Right forelimb (tissue), 1 donor: ENCODE results near the gene GFAP.

Source experiments
- DNase-seq: peaks from one replicate; pipeline ENCODE4 v3.0.0-alpha.2; 2018

GFAP gene

DNA sequence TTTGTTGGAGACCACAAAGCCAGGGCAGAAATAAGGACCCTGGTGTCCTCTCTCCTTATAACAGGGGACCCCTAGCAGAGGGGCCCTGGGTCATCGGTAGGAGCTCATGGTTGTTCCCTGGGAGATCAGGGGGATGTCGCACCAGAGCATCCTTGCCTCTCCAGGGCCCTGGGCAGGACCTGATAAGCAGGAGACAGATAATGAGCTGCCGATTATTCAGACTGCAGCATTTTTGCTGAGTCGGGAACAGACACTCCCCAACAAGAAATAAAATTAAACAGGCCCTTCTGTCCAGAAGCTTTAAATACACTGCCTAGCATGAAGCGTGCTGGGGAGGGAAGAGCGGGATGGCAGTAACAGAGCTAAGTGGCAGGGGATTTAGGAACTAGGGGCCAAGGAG is 15.4 kb upstream of the GFAP start:
- DNase-seq = no peak

DNA sequence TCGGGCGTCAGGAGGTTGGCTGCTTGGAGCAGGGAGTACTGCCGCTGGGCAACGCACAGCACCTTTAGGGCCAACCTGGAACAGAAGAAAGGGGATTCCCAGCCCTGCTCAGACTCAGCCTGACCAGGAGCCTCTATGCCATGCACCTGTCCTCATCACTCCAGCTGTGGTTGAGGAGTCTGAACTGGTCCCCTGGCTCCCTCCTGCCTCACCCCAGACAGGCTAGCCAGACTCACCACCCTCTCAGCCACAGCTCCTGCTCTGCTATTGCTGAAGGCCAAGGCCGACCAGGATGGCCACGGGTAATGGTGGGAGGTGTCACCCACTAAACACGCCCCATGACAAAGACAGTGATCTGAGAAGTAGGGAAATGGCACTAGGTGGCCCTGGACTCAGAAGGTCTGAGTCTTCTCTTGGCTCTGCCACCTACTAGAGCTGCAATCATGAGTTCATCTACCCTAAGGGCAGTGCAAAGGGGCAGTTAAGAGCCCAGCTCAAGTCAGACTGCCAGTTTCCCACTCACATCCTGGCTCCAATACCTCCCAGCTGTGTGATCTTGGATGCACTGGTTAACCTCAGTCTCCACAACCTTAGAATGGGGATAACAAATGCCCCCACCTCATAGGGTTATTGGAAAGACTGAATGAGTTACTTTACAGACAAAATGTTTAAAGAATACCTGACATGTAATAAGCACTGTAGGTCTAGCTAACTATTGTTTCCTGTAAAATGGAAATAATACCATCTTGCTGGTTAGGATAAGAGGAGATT is 13.8 kb upstream of the GFAP start:
- peak; percentile 22 for DNase-seq

DNA sequence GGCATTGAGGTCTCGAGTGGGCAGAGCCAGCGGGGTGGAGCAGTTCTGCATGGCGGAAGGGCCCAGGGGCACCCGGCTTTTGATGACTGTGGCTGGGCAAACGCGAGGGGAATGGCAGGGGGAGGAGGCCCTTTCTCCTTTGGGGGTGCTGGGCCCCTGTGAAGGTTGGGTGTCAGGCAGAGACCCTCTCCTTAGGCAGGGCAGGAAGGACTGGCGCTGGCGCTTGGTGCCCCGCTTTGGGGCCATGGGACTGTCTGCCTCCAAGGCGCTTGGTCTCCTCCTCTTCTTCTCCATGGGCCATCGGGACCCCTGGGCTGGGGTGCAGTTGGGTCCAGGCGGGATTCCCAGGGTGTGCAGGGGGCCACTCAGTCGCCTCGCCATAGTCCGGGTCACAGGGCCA is 12.8 kb upstream of the GFAP start:
- peak; percentile 11 for DNase-seq

DNA sequence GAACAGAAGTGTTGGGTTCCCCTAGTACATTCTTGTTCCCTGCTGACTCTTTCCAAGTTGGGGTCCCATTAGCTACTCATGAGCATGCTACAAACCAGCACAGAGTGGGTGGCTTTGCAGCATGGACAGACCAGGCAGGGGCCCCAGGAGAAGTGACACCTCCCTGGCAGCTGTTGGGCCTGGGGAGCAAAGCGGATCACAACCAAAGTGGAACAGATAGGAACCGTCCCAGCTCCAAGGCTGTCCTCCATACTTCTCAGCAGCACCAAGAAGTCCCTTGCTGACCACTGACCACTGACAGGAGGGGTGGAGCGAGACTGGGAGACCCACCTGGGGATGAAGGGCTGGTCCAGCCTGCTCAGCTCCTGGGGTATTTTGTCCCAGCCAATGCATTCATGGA is 12.4 kb upstream of the GFAP start:
- peak; percentile 35 for DNase-seq

DNA sequence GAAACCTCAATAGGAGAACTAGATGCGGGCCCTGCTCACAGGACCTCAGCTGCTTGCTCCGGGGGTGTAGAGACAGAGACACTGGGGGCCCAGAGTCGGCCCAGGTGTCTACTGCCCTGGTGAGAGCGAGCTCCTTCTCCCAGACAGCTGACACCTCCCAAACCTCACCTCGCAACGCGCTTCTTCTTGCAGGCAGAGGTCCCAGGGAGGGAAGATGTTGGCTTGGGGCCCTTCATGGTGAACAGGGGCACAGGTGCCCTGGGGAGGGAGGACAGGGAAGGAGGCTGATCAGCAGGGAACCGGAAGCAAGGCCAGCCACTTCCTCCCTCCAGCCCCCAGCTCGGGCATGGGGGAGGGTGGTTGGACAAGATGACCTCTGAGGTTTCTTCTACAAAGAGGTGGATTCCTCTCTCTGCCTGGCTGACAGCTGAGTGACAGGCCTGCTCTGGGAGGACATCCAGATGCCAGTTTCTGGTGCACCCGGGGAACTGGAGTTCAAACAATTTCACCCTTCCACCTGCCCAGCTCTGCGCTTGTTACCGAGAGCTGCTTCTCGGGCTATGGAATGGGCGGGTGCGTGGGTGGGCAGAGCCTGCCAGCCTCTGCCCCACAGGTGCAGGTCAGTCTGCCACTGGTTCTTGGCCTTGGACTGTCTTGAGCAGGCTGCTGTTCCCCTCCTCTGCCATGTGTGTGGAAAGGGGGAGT is 11.7 kb upstream of the GFAP start:
- DNase-seq = peak; percentile 38

DNA sequence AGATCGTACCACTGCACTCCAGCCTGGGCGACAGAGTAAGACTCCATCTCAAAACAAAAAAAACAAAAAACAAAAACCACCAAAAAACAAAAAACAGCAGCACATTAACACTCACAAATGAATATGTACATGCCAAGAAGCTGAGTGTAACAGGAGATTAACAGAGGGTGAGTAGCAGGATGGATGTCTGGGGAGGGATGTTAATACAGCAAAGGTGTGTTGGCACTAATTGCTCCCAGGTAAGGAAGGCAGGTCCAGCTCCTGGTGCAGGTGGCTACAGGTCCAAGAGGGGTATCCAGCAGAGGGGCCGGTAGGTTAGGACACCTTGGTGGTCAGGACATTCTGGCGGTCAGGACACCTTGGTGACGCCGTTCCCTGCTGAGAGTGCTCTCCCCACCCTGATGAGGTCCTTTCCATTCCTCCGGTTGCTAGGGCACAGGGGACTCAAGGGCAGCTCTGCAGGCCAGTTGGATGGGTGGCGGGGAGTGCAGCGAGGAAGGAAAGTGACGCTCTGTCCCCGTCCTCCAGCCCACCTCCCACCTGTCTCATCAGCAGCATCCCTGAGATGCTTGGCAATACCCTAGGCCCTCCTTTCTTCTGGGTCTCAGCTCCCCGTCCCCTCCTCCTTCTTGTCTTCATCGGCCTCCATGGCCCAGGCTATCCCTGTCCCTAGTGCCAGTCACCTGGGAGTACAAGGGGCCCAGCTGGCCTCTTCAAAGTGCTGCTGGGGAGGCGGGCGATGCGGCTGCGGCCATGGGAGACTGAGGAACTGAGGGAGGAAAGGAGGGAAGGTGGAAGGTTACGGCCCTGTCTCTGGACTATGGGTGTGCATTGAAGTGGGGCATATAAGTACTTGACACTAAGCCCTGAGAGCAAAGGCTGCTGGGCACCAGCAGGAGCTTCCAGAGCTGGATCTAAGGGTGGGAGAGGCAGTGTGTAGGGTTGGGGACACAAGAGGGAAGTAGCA is 10.7 kb upstream of the GFAP start:
- DNase-seq = peak; percentile 37

DNA sequence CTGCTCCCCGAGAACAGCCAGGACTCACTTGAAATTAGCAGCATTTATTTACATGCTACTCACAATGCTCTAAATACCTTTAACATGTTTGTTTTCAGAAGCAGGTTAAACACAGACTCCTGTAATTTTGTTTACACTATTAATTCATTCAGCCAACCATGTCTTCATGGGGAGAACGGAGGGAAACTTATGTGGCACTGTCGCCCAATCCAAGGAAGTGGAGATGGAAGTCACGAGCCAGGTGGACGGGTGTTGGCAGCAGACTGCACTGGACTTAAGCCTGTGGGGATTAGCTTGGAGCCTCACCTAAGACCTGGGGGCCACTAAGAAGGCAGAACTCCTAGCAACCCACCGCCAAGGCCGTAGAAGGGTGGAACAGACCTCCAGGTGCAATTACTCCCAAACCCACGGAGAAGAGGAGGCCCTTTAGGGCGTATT is 8.8 kb upstream of the GFAP start:
- peak; percentile 27 for DNase-seq

DNA sequence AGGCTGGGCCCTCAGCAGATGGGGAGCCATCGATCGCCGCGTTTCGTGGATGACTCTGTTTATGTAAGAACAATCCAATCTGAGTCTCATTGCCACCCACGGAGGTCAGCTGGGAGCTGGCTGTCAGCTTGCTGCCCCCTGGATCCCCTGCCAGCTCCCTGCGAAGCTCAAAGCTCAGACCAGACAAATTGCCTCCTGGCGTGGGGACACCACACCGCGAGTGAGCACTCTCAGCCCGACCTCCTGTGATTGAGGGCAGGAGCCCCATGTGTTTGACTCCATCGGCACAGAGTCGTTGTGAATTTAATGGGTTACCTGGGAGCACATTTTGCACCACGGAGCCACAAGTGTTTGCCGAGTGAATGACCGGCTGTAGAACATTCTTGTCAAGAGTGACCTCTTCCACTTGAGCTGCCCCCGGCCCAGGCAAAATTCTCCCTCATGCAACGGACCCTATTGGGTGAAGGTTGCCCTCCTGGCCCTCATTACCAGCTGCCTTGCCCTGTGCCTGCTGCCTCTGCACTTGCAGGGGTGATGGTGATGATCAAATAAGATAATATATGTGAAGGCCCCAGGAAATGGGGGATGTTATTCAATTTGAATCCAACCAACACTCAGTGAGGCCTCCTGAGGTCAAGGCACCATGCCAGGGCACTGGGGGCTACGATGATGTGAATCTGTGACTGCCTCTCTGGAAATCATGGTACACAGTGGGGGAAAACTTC is 7.6 kb upstream of the GFAP start:
- peak; percentile 38 for DNase-seq

DNA sequence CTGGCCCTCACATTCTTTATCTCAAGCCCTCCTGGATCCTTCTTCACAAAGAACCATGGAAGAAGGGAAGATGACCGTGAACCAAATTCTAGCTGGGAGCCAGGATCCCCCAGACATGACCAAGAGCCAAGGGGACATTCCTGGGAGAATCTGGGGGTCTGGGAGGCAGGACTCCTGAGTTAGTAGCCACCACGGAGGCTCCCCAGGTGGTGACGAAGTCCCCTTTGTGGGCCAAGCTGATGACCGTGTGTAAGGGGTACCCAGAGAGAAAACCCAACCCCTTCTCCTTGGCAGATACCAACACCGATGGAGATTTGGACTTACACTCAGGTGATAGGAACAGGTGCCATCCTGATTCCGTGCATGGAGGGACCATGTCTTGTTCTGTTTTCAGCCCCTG is 6.8 kb upstream of the GFAP start:
- DNase-seq = peak; percentile 5

DNA sequence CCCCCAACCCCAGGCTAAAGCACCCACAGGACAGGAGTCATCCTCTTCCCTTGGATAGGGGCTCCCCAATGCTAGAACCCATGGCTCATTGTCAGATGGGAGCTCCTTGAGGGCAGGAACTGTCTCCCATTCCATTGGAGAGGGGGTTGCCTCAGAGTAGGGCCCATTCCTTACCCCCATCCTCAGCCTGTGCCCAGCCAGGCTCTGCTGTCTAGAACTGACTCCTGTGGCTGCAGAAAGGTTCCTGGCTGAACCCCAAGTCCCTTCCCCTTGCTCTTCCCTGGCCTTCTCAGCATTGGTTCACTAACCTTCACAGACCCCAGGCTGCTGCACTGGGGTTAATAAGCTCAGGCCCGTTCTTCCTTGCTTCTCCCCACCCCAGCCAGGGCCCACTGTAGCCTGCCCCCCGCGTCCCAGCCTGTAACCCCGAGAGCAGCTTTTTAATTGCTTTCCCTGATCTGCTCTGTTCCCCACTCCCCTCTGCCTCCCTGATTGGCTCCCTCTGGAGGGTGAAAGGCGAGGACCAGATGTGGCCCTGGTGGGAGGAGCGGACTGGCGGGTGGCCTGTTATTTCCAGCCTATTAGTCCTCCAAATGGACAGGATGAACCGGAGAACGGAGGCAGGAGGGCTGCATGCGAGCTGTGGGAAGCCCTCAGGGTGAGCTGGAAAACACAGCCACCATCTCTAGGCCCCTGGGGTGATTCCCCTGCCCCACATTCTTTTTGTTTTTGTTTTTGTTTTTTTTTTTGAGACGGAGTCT is 6.0 kb upstream of the GFAP start:
- peak; percentile 47 for DNase-seq

DNA sequence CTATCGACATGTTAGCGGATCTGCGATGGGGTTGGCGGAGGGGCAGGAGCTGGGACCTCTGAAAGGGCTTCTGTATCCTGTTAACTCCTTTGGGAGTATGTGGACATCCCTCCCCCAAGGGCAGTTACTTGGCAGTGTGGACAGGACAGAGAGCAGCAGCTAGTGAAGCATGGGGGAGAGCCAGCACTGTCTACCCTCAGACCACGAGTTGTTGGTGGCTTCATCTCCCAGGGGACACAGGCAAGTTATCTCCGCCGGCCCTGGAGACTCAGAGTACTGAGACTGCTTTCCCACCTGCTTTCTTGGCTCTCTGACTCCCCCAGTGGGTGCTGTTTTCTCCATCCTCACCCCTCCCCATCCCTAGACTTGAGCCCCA is 5.3 kb upstream of the GFAP start:
- peak; percentile 31 for DNase-seq

DNA sequence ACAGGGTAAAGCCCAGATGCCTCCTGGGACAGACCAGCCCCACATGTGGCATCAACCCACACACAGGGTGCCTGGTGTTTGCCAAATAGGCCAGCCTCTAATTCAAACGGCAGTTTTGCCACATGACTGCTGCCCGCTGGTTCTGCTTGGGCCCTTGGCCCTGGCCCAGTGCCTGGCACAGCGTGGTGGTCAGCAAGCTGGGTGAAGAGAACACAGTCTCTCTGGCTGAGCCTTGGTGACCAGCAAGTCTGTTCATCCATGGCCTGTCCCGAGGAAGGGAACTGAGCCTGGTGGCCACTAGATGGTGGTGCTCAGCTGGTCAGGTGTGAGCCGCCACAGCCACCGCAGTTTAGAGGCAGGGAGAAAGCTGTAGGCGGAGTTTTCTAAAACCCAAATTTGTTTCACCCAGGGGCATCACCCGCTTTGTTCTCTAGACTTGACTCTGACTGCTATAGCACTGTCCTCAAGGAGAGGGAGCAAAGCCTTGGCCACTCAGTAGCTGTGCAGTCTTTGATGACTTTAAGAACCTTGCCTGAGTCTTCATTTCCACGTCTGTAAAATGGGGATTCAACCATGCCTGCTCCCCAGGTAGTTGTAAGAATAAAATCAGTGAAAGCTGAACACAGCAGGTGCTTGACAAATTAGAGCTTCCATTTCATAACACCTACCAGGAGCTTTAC is 4.7 kb upstream of the GFAP start:
- peak; percentile 85 for DNase-seq

DNA sequence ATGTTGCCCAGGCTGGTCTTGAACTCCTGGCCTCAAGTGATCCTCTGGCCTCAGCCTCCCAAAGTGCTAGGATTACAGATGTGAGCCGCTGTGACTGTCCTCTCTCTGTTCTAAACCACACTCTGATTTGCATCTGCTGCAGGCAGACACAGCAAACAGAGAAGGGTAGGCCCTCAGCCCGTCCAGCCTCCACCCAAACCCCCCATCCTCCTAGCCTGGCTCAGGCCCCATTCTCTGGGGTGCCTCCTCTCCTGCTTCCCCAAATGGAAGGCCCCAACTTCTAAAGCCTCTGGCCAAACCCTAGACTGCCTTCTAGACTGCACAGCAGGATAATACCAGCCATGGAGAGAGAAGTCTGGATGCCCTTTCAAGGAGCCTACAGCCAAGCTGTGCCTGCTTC is 4.1 kb upstream of the GFAP start:
- no peak for DNase-seq

DNA sequence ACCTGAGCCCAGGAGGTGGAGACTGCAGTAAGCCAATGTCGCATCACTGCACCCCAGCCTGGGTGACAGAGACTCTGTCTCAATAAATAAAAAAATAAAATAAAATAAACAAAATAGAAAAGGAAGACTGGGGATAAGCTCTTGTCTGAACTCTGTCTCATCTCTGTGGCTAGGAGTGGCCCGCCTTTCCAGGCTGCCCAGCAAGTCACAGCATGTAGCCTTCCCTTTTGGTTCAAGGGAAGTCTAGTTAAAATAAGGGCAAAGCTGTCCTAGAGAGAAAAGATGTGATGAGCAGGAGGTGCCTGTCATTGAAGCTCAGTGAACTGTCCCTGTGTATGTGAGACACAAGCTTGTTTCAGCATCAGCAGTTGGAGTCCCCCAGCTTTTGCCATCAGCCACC is 2.7 kb upstream of the GFAP start:
- DNase-seq = peak; percentile 13

DNA sequence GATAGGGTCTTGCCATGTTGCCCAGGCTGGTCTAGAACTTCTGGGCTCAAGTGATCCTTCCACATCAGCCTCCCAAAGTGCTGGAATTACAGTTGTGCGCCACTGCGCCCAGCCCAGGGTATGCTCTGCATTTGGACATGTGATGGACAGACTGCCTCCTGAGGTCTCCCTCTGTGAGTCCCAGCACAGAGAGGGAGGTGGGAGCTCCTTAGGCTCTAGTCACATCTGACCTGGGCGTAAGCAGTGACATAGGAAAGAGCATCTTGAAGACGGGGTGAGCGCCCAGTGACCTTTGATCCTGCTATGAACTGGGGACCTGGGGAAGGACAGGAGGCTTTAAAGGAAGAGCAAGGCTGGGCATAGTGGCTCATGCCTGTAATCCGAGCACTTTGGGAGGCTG is 2.2 kb upstream of the GFAP start:
- peak; percentile 34 for DNase-seq

DNA sequence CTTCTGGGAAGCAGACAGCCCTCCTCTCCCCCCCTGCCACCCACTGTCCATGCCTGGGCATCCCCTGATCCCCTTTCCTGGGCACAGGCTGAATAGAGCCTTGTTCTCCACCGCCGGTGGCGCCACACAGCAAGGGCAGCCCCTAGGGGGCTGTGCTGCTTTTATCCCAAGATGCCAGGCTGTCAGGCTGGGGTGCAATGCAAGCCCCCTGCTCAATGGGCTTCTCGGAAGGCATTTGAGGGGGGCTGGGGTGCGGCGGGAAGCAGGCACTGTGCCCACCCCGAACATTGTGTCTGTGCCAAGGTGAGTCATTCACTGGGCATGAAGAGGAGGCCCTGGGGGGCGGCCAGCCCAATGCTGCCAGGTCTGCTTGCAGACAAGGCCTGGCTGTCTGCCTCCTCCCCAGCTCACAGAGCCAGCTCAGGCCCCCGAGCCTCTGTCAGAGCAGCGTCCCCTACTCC is 1.5 kb upstream of the GFAP start:
- DNase-seq = peak; percentile 81

DNA sequence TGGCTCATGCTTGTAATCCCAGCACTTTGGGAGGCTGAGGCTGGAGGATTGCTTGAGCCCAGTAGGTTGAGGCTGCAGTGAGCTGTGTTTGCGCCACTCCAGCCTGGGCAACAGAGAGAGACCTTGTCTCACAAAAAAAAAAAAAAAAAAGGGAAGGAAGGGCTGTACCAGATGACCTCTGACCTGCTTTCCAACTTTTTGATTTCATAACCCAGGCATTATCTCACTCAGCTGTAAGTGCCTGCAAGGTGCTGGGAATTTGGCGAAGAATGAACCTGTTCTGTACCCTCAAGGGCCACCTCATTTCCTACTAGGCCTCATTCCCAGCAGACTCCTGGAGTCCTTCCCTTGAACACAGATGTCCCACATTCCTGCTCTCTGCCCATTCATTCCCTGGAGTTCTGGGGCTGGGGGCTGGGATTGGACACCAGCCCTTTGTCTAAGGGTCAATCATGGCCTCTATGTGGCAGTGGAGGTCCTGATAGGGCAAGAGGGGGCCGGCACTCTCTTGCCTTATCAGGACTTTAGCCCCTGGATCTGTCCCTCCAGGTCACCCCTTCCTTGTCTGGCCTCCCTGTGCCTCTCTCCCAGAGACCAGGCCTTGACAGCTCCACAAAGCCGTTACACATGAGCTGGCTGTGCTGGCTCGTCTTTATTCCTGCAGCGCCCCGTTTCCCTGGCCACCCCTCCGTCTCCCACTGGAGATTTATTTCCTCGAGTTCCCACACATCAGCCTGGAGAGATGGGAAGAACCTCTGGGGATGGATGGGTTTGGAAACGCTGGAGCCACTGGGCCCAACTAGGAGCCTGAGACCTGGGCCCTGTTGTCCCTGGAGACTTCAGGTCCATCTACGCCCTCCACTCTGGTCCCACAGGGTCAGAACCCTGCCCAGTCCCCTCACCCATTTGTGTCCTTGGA is 821 bp upstream of the GFAP start:
- DNase-seq = peak; percentile 41

DNA sequence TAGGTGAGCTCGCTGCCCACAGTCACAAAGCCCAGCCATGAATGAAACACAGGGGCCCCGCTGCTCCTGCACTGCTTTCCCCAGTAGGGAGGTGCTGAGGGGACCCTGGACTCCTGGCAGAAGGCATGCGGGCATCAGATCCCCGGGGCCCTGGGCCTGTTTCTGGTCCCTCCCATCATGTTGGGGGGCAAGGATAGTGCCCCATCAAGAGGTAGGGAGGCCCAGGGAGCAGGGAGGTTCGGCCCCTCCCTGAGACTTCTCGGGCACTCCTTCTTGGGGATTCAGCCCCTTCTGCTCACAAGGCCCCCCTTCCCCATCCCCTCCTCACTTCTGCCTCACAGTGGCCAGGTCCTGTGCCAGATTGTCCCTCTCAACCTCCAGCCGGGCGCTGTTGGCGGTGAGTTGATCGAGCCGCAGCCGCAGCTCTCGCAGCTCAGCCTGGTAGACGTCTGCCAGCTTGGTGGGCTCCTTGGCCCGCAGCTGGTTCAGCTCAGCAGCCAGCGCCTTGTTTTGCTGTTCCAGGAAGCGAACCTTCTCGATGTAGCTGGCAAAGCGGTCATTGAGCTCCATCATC is 515 bp downstream of the GFAP start:
- DNase-seq = no peak

DNA sequence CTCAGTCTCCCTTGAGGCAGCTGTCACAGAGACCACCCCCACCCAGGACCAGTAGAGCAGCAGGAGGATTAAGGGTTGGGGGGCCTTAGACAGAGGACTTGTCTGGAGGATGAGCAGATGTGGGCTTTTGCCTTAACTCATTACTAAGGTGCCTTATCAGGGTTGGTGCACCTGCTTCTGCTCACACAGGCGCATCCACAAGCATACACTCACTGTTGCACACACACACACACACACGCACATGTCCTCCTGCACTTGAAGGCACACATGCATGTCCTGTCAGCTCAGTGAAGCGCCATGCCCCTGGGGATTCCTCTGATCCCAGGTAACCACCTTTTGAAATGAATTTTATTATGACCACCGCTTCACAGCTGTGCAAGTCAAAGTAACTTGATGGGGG is 1.2 kb downstream of the GFAP start:
- DNase-seq = no peak

DNA sequence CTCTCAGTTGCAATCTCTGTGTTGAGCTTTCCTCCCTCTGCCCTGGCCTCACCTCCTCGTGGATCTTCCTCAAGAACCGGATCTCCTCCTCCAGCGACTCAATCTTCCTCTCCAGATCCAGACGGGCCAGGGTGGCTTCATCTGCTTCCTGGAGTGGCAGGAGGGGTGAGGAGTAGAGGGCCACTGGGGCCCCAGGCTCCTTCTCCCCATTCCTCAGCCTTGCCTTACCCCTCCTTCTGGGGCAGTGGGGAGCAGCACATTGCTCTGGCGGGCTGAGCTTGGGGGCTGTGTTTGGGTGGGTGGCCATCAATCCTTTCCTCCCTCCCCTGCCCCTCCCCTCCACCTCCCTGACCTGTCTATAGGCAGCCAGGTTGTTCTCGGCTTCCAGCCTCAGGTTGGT is 1.6 kb downstream of the GFAP start:
- peak; percentile 31 for DNase-seq
